NCI-H460 (cell line): ENCODE data around the gene ZNF443. TPM values are rescaled to one million over a fixed set of nuclear protein-coding genes. Genes with fewer than 3 reads are reported as not detected.
A peak's percentile ranks its signal among the peaks of the same experiment; 100 is the strongest.
"Not testable (repeated sequence)": the region's sequence is repeated elsewhere in the genome, so short reads cannot be mapped to it uniquely, and the experiment has no call there.

ENCODE experiments used
- DNase-seq: peaks from one replicate; pipeline ENCODE4 v3.0.0-alpha.2; 2016; ENCODE audit warnings: low read depth; ENCODE audit errors: extremely low read depth
- total RNA-seq: library from RNA; depleted of rRNA; stranded (reverse); fragments of >200 nt; shearing (Covaris generic); gene quantifications from 2 replicates; pipeline ENCODE4 v1.2.3, GENCODE V29; 2014; rRNA removed

The ZNF443 gene
- total RNA-seq, 1 experiment from 2014 or later = 1.1 TPM

- DNase-seq = no peak
Observed at GRCh38 chr19:12425236-12425887, 15.5 kb downstream of the ZNF443 start.

- DNase-seq = not testable (repeated sequence)
Observed at GRCh38 chr19:12417273-12417672, 23.5 kb downstream of the ZNF443 start.

GRCh38 chr19:12411893-12412292, 28.9 kb downstream of the ZNF443 start:
- DNase-seq = no peak

- DNase-seq = peak; percentile 87
Observed at GRCh38 chr19:12400633-12401502, 40.0 kb downstream of the ZNF443 start, which contains the start of gene ZNF799. TSS of gene ZNF799 (minus strand) at chr19:12401271. CDS start at chr19:12401070, 201 bp downstream.

- DNase-seq = not testable (repeated sequence)
Observed at GRCh38 chr19:12399901-12400632, 40.8 kb downstream of the ZNF443 start.

GRCh38 chr19:12391148-12391547, 49.7 kb downstream of the ZNF443 start:
- not testable (repeated sequence) for DNase-seq

GRCh38 chr19:12386365-12386764, 54.5 kb downstream of the ZNF443 start:
- not testable (repeated sequence) for DNase-seq

- no peak for DNase-seq
Observed at GRCh38 chr19:12380444-12380737, 60.4 kb downstream of the ZNF443 start.

- DNase-seq = no peak
Observed at GRCh38 chr19:12379732-12380443, 60.9 kb downstream of the ZNF443 start.

Other genes with a start within 250 kb of the ZNF443 start
- 0.17 and 0.32 TPM in 2 replicates for gene ZNF44, start 146.1 kb downstream of the ZNF443 start, total RNA-seq
- gene ZNF563, start 107.4 kb downstream of the ZNF443 start, total RNA-seq = not detected in 2 replicates
- not detected in 2 replicates for gene ZNF442, start 75.3 kb downstream of the ZNF443 start, total RNA-seq
- gene ZNF799, start 39.8 kb downstream of the ZNF443 start, total RNA-seq = 1.6 and 2.5 TPM in 2 replicates
- gene ZNF709, start 43.8 kb upstream of the ZNF443 start, total RNA-seq = 0.15 TPM in 1 of 2 replicates, not detected in the other
- gene ZNF564, start 110.5 kb upstream of the ZNF443 start, total RNA-seq = 3.5 and 4.1 TPM in 2 replicates
- gene ZNF490, start 169.8 kb upstream of the ZNF443 start, total RNA-seq = 1.7 and 1.8 TPM in 2 replicates
- gene ZNF791, start 169.9 kb upstream of the ZNF443 start, total RNA-seq = 14.3 and 15.2 TPM in 2 replicates
- 21.5 and 27.7 TPM in 2 replicates for gene MAN2B1, start 225.7 kb upstream of the ZNF443 start, total RNA-seq
- gene WDR83, start 225.8 kb upstream of the ZNF443 start, total RNA-seq = 5.8 and 7.7 TPM in 2 replicates
- gene DHPS, start 240.9 kb upstream of the ZNF443 start, total RNA-seq = 75.7 and 83.6 TPM in 2 replicates
- gene GNG14, start 247.0 kb upstream of the ZNF443 start, total RNA-seq = not detected in 2 replicates